HepG2 (cell line): Measurements from ENCODE around the gene USF1. TPM values are rescaled to one million over a fixed set of nuclear protein-coding genes. Genes with fewer than 3 reads are reported as not detected.

Source experiments
- ATAC-seq: fragments of 200-7000 bp; cut with Tn5 transposase; 3 replicates; pipeline ENCODE4 v1.9.1; 2020; ENCODE audit warnings: mild to moderate bottlenecking, moderate library complexity
- BruUV-seq: library from RNA; stranded (reverse); fragments of 400-500 nt; replicated peaks from 2 replicates; lab custom pipeline; 2021; lab: Mats Ljungman, UMichigan
- CTCF ChIA-PET: fragments of 300-600 bp; formaldehyde crosslinking; extraction: SDS; loops from one replicate; lab custom pipeline; 2021; ENCODE audit warnings: low total read pairs, inconsistent platforms, low intra/inter-chr PET ratio; lab: Yijun Ruan, JAX
- POLR2A ChIA-PET: fragments of 350-600 bp; sonication (Branson Sonifier 250); formaldehyde crosslinking; loops from one replicate; lab custom pipeline; 2020; ENCODE audit warnings: antibody characterized with exemption, inconsistent platforms; lab: Yijun Ruan, JAX
- DNase-seq: peaks from one replicate; pipeline ENCODE4 v3.0.0-alpha.2; 2015; ENCODE audit warnings: low spot score
- FAIRE-seq: peaks from 3 replicates; lab custom pipeline; 2011; peaks lifted over from hg19 to GRCh38; lab: Jason Lieb, UNC
- H2AFZ ChIP-seq: one replicate; pipeline ENCODE4 v1.6.1; 2011; ENCODE audit warnings: low read length, inconsistent platforms
- H3K27ac ChIP-seq: fragments of 300-600 bp; 3 replicates; pipeline ENCODE4 v1.8.0; 2011; ENCODE audit warnings: mixed run types, mild to moderate bottlenecking, mixed read lengths, low read length, inconsistent platforms; ENCODE audit not compliant: insufficient read depth; ENCODE audit errors: extremely low read length
- H3K27me3 ChIP-seq, 2 experiments: fragments of 200-600 bp in 1 of 2; 2 replicates in 1 of 2; 3 replicates in 1 of 2; pipeline versions ENCODE4 v1.6.0 to v1.8.0; 2011; ENCODE audit warnings: low read length in 2 of 2, mild to moderate bottlenecking in 2 of 2, moderate library complexity in 2 of 2, inconsistent platforms in 1 of 2; ENCODE audit not compliant: insufficient read depth in 2 of 2, control insufficient read depth in 1 of 2
- H3K36me3 ChIP-seq, 2 experiments: fragments of 200-600 bp in 1 of 2; replicated peaks in 1 of 2; 2 replicates in 1 of 2; 3 replicates in 1 of 2; pipeline versions ENCODE4 v1.5.1 to v1.8.0; 2011; ENCODE audit warnings: low read length in 2 of 2, inconsistent platforms in 1 of 2; ENCODE audit not compliant: insufficient read depth in 2 of 2, control insufficient read depth in 1 of 2
- H3K4me1 ChIP-seq: 2 replicates; pipeline ENCODE4 v1.5.1; 2012; ENCODE audit warnings: low read length, inconsistent platforms; ENCODE audit not compliant: insufficient read depth
- H3K4me2 ChIP-seq: 2 replicates; pipeline ENCODE4 v1.6.0; 2011; ENCODE audit warnings: low read depth, low read length, inconsistent platforms
- H3K4me3 ChIP-seq, 3 experiments: fragments of 200-600 bp in 1 of 3; sonication (generic), shearing (Covaris generic) in 1 of 3; replicated peaks in 1 of 3; 2 replicates each; pipeline ENCODE4 v1.5.1; 2011 to 2016; ENCODE audit warnings: low read length in 3 of 3, inconsistent platforms in 2 of 3, low read depth in 2 of 3, mild to moderate bottlenecking in 2 of 3, control low read depth in 1 of 3, mixed read lengths in 1 of 3; ENCODE audit not compliant: insufficient read depth in 1 of 3
- H3K79me2 ChIP-seq: one replicate; pipeline ENCODE4 v1.6.1; 2011; ENCODE audit warnings: low read length, inconsistent platforms; ENCODE audit not compliant: insufficient read depth
- H3K9ac ChIP-seq: 2 replicates; pipeline ENCODE4 v1.6.0; 2011; ENCODE audit warnings: mild to moderate bottlenecking, low read depth, low read length, inconsistent platforms; ENCODE audit not compliant: insufficient read depth
- H3K9me3 ChIP-seq: 2 replicates; pipeline ENCODE4 v1.5.1; 2012; ENCODE audit warnings: mild to moderate bottlenecking, low read length
- H4K20me1 ChIP-seq: 2 replicates; pipeline ENCODE4 v1.6.0; 2011; ENCODE audit warnings: inconsistent platforms, mild to moderate bottlenecking, low read length, moderate library complexity; ENCODE audit not compliant: insufficient read depth
- CAMTA2 ChIP-seq: sonication (generic); formaldehyde crosslinking; IDR thresholded peaks from 2 replicates; pipeline ENCODE4 v1.4.0; 2020; ENCODE audit warnings: mild to moderate bottlenecking, missing genetic modification reagents, borderline replicate concordance
- CENPT ChIP-seq: sonication (generic); formaldehyde crosslinking; IDR thresholded peaks from 2 replicates; pipeline ENCODE4 v1.8.0; 2022; ENCODE audit warnings: low read depth, mild to moderate bottlenecking, moderate library complexity, missing genetic modification reagents
- PRPF4 ChIP-seq: fragments of 200-400 bp; formaldehyde crosslinking; IDR thresholded peaks from 2 replicates; pipeline ENCODE4 v1.6.1; 2016; ENCODE audit warnings: low read length, low read depth; ENCODE audit not compliant: poor library complexity, severe bottlenecking
- ZNF274 ChIP-seq: sonication (generic); formaldehyde crosslinking; IDR thresholded peaks from 2 replicates; pipeline ENCODE4 v1.5.1; 2020; ENCODE audit warnings: mild to moderate bottlenecking, missing genetic modification reagents
- WGBS: methylation state at CpG from one replicate; pipeline ENCODE4 v1.1.6; 2017; ENCODE audit warnings: low lambda C conversion rate; 5-methylcytosine and 5-hydroxymethylcytosine counted together
- in situ Hi-C: cut with HindIII; loops from 2 replicates; pipeline ENCODE4 v1.10.0; 2017; ENCODE audit warnings: low pct_unique_long_range_greater_than_20kb; ENCODE audit not compliant: extremely low pct_ligation_motif_present
- intact Hi-C: fragments of 100-400 bp; cut with micrococcal nuclease; formaldehyde crosslinking; loops from one replicate; pipeline ENCODE4 v1.10.0; 2022; ENCODE audit not compliant: unreplicated experiment
- polyA plus RNA-seq, 8 experiments: library from polyadenylated mRNA; depleted of rRNA in 3 of 8; stranded (reverse) in 7 of 8; unstranded in 1 of 8; fragments of >200 nt; fragmentation: Illumina TruSeq in 4 of 8; extraction: Trizol in 4 of 8; gene quantifications; 2 replicates each; pipeline versions ENCODE4 v1.2.1 to v1.2.3, GENCODE V29; 2011 to 2016; ENCODE audit warnings: low read depth in 4 of 8, missing spikeins in 1 of 8, mixed read lengths in 1 of 8; ENCODE audit not compliant: insufficient read depth in 1 of 8
- total RNA-seq, 5 experiments: library from RNA; depleted of rRNA; stranded (reverse); fragments of >200 nt; fragmentation: Illumina TruSeq; extraction: Trizol; gene quantifications; 2 replicates each; pipeline ENCODE4 v1.2.3, GENCODE V29; 2016; ENCODE audit warnings: low read depth in 1 of 5
- TF ChIP-seq, protein P1 (sequence below): sonication (generic); formaldehyde crosslinking; IDR thresholded peaks from 2 replicates; pipeline ENCODE4 v1.5.0; 2020; ENCODE audit warnings: missing genetic modification reagents, mild to moderate bottlenecking, borderline replicate concordance

Gene USF1
- total and polyA plus RNA-seq, 2 of the 13 experiments (the other 11 are each of a cell fraction or from before 2014, with no cell fraction given), result 26.9 to 39.4 TPM

DNA sequence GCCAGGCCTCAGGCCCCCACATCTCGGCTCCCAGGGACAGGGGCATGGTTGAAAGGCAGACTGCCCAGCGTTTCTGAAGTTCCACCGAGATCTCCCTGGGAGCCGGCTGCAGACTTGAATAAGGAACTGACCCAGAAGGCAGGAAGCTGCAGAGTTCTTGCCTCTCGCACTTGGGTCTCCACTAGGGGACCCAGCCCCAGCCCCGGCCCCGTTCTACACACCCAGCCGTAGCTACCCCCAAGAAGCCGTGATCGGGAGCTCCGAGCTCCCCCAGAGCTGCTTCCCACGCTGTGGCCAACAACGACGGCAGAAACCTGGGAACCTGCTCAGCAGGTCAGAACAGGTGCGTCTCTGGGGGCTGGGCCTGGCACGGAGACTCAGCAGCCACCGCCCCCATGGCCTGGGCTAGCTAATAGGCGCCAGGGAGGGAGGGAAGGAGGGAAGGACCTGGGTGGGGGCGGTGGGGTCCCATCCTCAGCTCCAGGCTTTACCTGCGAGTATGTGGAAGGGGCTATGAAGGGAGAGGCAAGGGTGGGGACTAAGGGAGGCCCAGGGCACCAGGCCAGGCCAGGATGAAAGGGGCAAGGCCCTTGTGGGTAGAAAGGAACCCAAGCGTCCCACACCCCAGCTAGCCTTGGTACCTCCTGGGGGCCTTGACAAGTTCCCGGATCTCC is 43.6 kb upstream of the USF1 start, which contains the start of gene NECTIN4:
Gene NECTIN4, minus strand, starts transcription at position 308 of the 674 bp plus-strand sequence. Its CDS starts 262 bp downstream, at position 46.
- H3K9ac ChIP-seq, result no peak within 1 kb of the TSS
- no peaks in the 10 kb centered on the region for H3K9me3 ChIP-seq
- no peak within 1 kb of the TSS for H3K4me3 ChIP-seq
- FAIRE-seq (no peak), DNase-seq (no peak), ATAC-seq (no peak)
- 47% methylated on average over 17 of the region's 22 CpGs for WGBS
- no peak within 1 kb of the TSS for H2AFZ ChIP-seq
- TF ChIP-seq CAMTA2 (CRISPR knock-in tag) (no peak), CENPT (CRISPR knock-in tag) (no peak), ZNF274 (CRISPR knock-in tag) (no peak), PRPF4 (no peak)
- TF ChIP-seq, protein P1, sequence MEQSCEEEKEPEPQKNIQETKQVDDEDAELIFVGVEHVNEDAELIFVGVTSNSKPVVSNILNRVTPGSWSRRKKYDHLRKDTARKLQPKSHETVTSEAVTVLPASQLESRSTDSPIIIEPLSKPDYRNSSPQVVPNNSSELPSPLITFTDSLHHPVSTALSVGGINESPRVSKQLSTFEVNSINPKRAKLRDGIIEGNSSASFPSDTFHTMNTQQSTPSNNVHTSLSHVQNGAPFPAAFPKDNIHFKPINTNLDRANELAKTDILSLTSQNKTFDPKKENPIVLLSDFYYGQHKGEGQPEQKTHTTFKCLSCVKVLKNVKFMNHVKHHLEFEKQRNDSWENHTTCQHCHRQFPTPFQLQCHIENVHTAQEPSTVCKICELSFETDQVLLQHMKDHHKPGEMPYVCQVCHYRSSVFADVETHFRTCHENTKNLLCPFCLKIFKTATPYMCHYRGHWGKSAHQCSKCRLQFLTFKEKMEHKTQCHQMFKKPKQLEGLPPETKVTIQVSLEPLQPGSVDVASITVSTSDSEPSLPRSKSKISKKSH (CRISPR knock-in tag), result no peak
- intact Hi-C loops (no loop called here), in situ Hi-C loops (no loop called here)
- no peak within 1 kb of the TSS for H3K27ac ChIP-seq
- no peaks in the 10 kb centered on the region for H3K79me2 ChIP-seq
- ChIA-PET POLR2A (no interaction called here), CTCF (no interaction called here)
- no TSS peak for BruUV-seq
- no peaks in the 10 kb centered on the region for H4K20me1 ChIP-seq
- H3K36me3 ChIP-seq, result no peaks in the 10 kb centered on the region
- peaks cover 3 to 38% of the 10 kb centered on the region in 2 experiments; a peak in 3 of 5 replicates for H3K27me3 ChIP-seq
- H3K4me1 ChIP-seq, result peaks cover 33% of the 10 kb centered on the region
- H3K4me2 ChIP-seq, result no peak within 1 kb of the TSS
